OCI-LY1 (cell line): ENCODE data around the gene RPL15.

ENCODE experiments used
- H2AFZ ChIP-seq: fragments of 200-600 bp; sonication (generic), shearing (Covaris generic); 2 replicates; pipeline ENCODE4 v1.6.0; 2014; ENCODE audit warnings: antibody characterized with exemption, mild to moderate bottlenecking, low read length
- H3F3A ChIP-seq: fragments of 200-600 bp; sonication (generic), shearing (Covaris generic); 2 replicates; pipeline ENCODE4 v1.6.0; 2014; ENCODE audit warnings: mild to moderate bottlenecking, antibody characterized with exemption, low read length, moderate library complexity; ENCODE audit not compliant: insufficient read depth
- H3K27ac ChIP-seq: fragments of 200-600 bp; sonication (generic); 2 replicates; pipeline ENCODE4 v1.5.1; 2014; ENCODE audit warnings: low read length, mixed run types, mild to moderate bottlenecking, low read depth; ENCODE audit not compliant: poor library complexity, severe bottlenecking
- H3K27me3 ChIP-seq: fragments of 200-600 bp; sonication (generic); 2 replicates; pipeline ENCODE4 v1.6.0; 2014; ENCODE audit warnings: antibody characterized with exemption, mild to moderate bottlenecking, low read length, moderate library complexity; ENCODE audit not compliant: insufficient read depth
- H3K36me3 ChIP-seq: fragments of 200-600 bp; sonication (generic); 2 replicates; pipeline ENCODE4 v1.6.1; 2014; ENCODE audit warnings: mild to moderate bottlenecking, antibody characterized with exemption, low read length, moderate library complexity, mixed read lengths; ENCODE audit not compliant: insufficient read depth
- H3K4me1 ChIP-seq: fragments of 200-600 bp; sonication (generic); 2 replicates; pipeline ENCODE4 v1.5.1; 2014; ENCODE audit warnings: mild to moderate bottlenecking, low read length, moderate library complexity; ENCODE audit not compliant: insufficient read depth, severe bottlenecking
- H3K4me2 ChIP-seq: fragments of 200-600 bp; sonication (generic), shearing (Covaris generic); 2 replicates; pipeline ENCODE4 v1.6.1; 2014; ENCODE audit warnings: low read length
- H3K4me3 ChIP-seq: fragments of 200-600 bp; sonication (generic); 2 replicates; pipeline ENCODE4 v1.5.1; 2014; ENCODE audit warnings: low read length, low read depth, mild to moderate bottlenecking, mixed read lengths; ENCODE audit not compliant: poor library complexity, severe bottlenecking
- H3K79me2 ChIP-seq: fragments of 200-600 bp; shearing (Covaris generic); 2 replicates; pipeline ENCODE4 v1.6.1; 2016; ENCODE audit warnings: mixed run types, low read length, mixed read lengths; ENCODE audit not compliant: insufficient read depth
- H3K9ac ChIP-seq: fragments of 200-600 bp; sonication (generic), shearing (Covaris generic); 2 replicates; pipeline ENCODE4 v1.6.1; 2014; ENCODE audit warnings: mild to moderate bottlenecking, low read length, mixed read lengths
- H3K9me2 ChIP-seq: fragments of 200-600 bp; sonication (generic), shearing (Covaris generic); 2 replicates; pipeline ENCODE4 v1.6.1; 2014; ENCODE audit warnings: low read depth, mild to moderate bottlenecking, low read length, mixed read lengths
- H3K9me3 ChIP-seq: fragments of 200-600 bp; shearing (Covaris generic); 2 replicates; pipeline ENCODE4 v1.6.1; 2014; ENCODE audit warnings: low read length, mixed read lengths
- H4K20me1 ChIP-seq: fragments of 200-600 bp; sonication (generic), shearing (Covaris generic); 2 replicates; pipeline ENCODE4 v1.6.0; 2016; ENCODE audit warnings: mild to moderate bottlenecking, low read length; ENCODE audit not compliant: insufficient read depth
- CTCF ChIP-seq: fragments of 200-600 bp; sonication (generic), shearing (Covaris generic); IDR thresholded peaks from 2 replicates; pipeline ENCODE4 v1.5.1; 2017; ENCODE audit warnings: mild to moderate bottlenecking, antibody characterized with exemption, low read length, moderate library complexity, mixed read lengths
- EZH2 ChIP-seq: fragments of 200-600 bp; sonication (generic), shearing (Covaris generic); IDR thresholded peaks from 2 replicates; pipeline ENCODE4 v1.8.0; 2017; ENCODE audit warnings: borderline replicate concordance, mixed run types, mild to moderate bottlenecking, antibody characterized with exemption, low read length, moderate library complexity, mixed read lengths

The RPL15 gene

GRCh38 chr3:23960649-23961048 lies 43.7 kb downstream of the RPL15 start:
- no peaks in the 10 kb centered on the region for H3K79me2 ChIP-seq
- no peaks in the 10 kb centered on the region for H3F3A ChIP-seq
- H3K36me3 ChIP-seq, result peaks cover 7% of the 10 kb centered on the region; the same call in 1 of the 2 replicates
- no peak overlapping the region for H3K4me3 ChIP-seq
- no peak overlapping the region for H3K27ac ChIP-seq
- H3K27me3 ChIP-seq, result no peaks in the 10 kb centered on the region
- H4K20me1 ChIP-seq, result no peaks in the 10 kb centered on the region
- no peak overlapping the region for H3K4me2 ChIP-seq
- H3K9ac ChIP-seq, result no peak overlapping the region
- no peak overlapping the region for H2AFZ ChIP-seq
- no peaks in the 10 kb centered on the region for H3K9me2 ChIP-seq
- H3K4me1 ChIP-seq, result no peaks in the 10 kb centered on the region
- no peaks in the 10 kb centered on the region for H3K9me3 ChIP-seq
- TF ChIP-seq CTCF (no peak), EZH2 (no peak)

GRCh38 chr3:23961066-23961465 lies 44.1 kb downstream of the RPL15 start:
- H3K4me1 ChIP-seq, result no peaks in the 10 kb centered on the region
- no peaks in the 10 kb centered on the region for H3F3A ChIP-seq
- no peaks in the 10 kb centered on the region for H3K9me3 ChIP-seq
- no peak overlapping the region for H3K4me2 ChIP-seq
- H2AFZ ChIP-seq, result no peak overlapping the region
- H4K20me1 ChIP-seq, result no peaks in the 10 kb centered on the region
- no peak overlapping the region for H3K27ac ChIP-seq
- no peaks in the 10 kb centered on the region for H3K9me2 ChIP-seq
- no peaks in the 10 kb centered on the region for H3K27me3 ChIP-seq
- TF ChIP-seq CTCF (no peak), EZH2 (no peak)
- peaks cover 7% of the 10 kb centered on the region; the same call in 1 of the 2 replicates for H3K36me3 ChIP-seq
- no peak overlapping the region for H3K4me3 ChIP-seq
- no peaks in the 10 kb centered on the region for H3K79me2 ChIP-seq
- no peak overlapping the region for H3K9ac ChIP-seq

- H2AFZ ChIP-seq, result no peak overlapping the region
- peaks cover 7% of the 10 kb centered on the region; the same call in 1 of the 2 replicates for H3K36me3 ChIP-seq
- H3K9me2 ChIP-seq, result no peaks in the 10 kb centered on the region
- H3K4me1 ChIP-seq, result no peaks in the 10 kb centered on the region
- no peaks in the 10 kb centered on the region for H3F3A ChIP-seq
- no peaks in the 10 kb centered on the region for H3K79me2 ChIP-seq
- no peak overlapping the region for H3K4me2 ChIP-seq
- H3K9ac ChIP-seq, result no peak overlapping the region
- H4K20me1 ChIP-seq, result no peaks in the 10 kb centered on the region
- no peaks in the 10 kb centered on the region for H3K27me3 ChIP-seq
- TF ChIP-seq EZH2, result no peak
- TF ChIP-seq CTCF, result no peak
- no peak overlapping the region for H3K27ac ChIP-seq
- H3K9me3 ChIP-seq, result no peaks in the 10 kb centered on the region
- H3K4me3 ChIP-seq, result no peak overlapping the region
Measured at GRCh38 chr3:23961913-23962312, 45.0 kb downstream of the RPL15 start.
